ENCODE results near the gene SNAP91.
A peak's percentile ranks its signal among the peaks of the same experiment; 100 is the strongest.

The SNAP91 gene

DNA sequence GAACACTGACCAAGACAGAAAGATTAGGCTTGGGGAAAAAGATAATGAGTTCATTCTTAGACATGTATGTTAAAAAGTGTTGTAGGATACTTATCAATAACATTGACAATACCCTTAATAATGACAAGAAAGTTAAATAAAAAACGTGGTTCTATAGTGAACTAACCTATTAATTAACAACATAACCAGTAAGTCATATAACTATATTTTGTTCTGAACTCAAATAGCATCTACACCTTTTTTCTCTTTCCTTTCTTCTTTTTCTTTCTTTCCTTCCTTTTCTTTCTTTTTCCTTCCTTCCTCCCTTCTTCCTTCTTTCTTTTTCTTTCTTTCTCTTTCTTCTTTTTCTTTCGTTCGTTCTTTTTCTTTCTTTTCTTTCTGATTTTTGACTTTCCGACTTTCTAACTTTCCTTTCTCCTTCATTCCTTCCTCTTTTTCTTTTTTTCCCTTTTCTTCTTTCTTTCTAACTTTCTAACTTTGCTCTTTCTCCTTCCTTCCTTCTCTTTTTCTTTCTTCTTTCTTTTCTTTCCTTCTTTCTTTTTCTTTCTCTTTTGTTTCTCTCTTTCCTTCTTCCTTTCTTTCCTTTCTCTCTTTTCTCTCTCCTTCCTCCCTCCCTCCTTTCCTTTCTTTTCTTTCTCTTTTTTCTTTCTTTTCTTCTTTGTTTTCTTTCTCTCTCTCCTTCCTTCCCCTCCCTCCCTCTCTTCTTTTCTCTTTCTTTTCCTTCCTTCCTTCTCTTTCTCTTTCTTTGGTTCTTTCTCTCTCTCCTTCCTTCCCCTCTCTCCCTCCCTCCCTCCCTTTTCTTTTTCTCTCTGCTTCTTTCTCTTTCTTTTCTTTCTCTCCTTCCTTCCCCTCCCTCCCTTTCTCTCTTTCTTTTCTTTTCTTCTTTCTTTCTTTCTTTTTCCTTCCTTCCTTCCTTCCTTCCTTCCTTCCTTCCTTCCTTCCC, 172.0 kb downstream of the SNAP91 start:
- Histone ChIP-seq H3K36me3 (no peaks in the 10 kb centered on the region), H4K20me1 (no peaks in the 10 kb centered on the region), H3K9ac (no peak overlapping the region), H3K4me3 (no peak overlapping the region), H3K4me1 (no peaks in the 10 kb centered on the region), H3K9me3 (replicated peaks in 1 of 11) (no peaks in the 10 kb centered on the region), H3K27me3 (no peaks in the 10 kb centered on the region), H3K4me2 (no peak overlapping the region), H3K27ac (no peak overlapping the region)
- no peak for TF ChIP-seq Cebpa-rat (IDR thresholded peaks at IDR 0.05)

DNA sequence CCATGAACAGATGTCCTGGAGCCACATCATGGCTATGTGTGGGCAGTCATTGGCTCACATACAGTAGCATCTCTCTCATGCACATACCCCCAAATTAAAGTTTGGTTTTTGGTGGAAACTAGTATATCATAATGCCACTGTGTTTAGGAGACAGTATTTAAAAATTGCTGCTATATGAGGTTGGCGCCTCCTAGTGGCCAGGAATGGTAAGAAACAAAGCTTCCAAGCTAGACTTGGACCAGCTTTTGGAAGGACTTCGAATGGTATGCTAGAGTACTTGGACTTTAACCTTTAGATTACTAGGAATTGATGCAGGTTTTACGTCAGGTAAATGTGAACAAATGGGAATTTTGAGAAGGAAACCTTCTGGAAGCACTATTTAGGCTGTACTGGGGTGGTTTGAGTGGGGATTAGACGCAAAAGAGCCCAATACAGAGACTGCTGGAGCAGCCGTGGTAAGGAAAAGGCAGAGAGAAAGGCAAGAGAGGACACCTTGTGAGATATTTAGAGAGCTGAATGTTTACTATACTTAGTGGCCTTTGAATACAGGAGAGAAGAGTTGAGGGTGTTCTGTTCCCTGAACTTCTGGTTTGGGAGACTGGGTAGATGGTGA, 172.8 kb downstream of the SNAP91 start:
- Histone ChIP-seq H3K4me2 (no peak overlapping the region), H3K9ac (no peak overlapping the region), H3K4me3 (no peak overlapping the region), H3K27ac (no peak overlapping the region), H3K36me3 (no peaks in the 10 kb centered on the region), H3K9me3 (replicated peaks in 1 of 11) (no peaks in the 10 kb centered on the region), H4K20me1 (no peaks in the 10 kb centered on the region), H3K27me3 (no peaks in the 10 kb centered on the region), H3K4me1 (no peaks in the 10 kb centered on the region)
- TF ChIP-seq Cebpa-rat (IDR thresholded peaks at IDR 0.05), result no peak

DNA sequence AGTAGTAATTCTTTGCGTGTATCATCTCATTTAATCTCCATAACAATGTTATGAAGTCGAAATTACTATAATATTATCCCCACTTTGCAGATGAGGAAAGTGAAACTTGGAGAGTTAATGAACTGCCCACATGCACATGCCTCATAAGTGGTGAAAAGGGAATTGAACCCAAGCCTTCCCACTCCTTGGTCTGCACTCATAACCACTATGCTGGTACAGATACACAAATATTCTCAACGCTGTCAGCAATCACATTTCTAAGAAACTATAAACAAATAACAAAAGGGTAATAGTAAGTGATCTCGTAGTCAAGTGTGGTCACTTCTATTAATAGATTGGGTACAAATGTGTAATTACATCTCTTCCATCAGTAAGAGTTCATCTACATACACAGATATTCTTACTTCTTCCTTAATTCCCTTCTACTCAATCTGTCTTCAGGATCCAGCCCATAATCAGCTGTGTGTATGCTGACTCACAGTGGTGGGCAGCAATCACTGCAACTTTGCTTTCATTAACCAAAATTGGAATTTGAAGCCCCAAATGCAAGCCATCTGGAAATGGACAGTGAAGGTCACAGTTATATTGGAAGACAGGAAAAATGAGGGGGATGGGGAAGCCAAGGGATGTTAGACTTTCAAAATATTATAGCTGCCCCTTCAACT, 190.0 kb downstream of the SNAP91 start:
- Histone ChIP-seq H3K4me3 (no peak overlapping the region), H3K9me3 (replicated peaks in 1 of 11) (no peaks in the 10 kb centered on the region), H3K36me3 (no peaks in the 10 kb centered on the region), H4K20me1 (no peaks in the 10 kb centered on the region), H3K4me2 (no peak overlapping the region), H3K9ac (no peak overlapping the region), H3K4me1 (peaks cover 0 to 8% (median 0%) of the 10 kb centered on the region in 10 experiments; a peak in 1 of 20 replicates), H3K27ac (no peak overlapping the region), H3K27me3 (no peaks in the 10 kb centered on the region)
- TF ChIP-seq Cebpa-rat (IDR thresholded peaks at IDR 0.05), result no peak

DNA sequence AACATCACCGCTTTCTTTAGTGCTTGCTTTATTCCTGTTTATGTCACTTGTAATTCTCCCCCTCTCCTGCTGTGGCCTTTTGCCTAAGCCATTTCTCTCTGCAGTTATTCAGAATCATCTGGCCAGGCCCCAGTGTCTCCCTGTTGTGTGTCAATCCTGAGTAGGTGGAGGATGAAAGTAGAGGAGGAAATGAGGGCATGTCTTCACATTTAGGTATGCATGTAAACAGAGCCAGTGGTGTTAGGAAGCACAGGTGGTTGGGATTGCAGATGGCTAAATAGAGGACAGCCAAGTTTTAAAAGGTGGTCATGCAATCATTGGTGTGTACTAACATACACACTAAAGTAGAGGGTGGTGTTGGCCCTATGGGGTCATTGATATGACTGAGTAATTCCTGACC, 191.4 kb downstream of the SNAP91 start:
- no peak overlapping the region for H3K27ac ChIP-seq

DNA sequence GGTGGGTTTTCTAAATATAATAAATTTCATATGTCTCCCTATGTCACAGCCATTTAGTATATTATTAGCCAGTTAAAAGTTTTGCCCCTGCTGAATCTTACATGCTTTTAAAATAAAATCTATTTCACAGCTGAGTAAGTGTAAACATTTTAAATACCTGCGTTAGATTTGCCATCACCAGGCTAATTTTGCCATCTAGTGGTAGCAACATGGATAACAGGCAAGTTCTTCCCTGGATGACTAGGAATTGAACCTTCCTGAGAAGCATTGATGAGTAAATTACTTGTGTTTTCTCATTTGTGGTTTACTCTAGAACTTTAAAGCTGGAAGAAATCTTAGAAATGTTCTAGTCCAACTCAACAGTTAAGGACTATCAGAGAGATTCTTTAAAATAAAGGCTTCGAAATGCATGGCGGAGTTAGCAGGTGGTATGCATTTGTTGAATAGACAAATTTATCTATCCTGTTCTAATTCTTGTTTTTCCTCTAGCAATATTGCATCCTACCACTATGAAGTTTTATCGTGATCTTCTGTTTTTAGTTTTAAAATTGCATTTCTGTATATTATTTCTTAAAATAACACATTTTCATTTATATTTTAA, 193.9 kb downstream of the SNAP91 start:
- Histone ChIP-seq H3K36me3 (no peaks in the 10 kb centered on the region), H3K9me3 (replicated peaks in 1 of 11) (no peaks in the 10 kb centered on the region), H3K4me1 (peaks cover 0 to 8% (median 0%) of the 10 kb centered on the region in 10 experiments; a peak in 1 of 20 replicates), H3K4me3 (no peak overlapping the region), H3K27ac (no peak overlapping the region), H4K20me1 (no peaks in the 10 kb centered on the region), H3K4me2 (no peak overlapping the region), H3K9ac (no peak overlapping the region), H3K27me3 (peaks cover 17 to 29% (median 25%) of the 10 kb centered on the region in 11 experiments)
- TF ChIP-seq Cebpa-rat (IDR thresholded peaks at IDR 0.05), result no peak

More for the DNA sequence above, 191.4 kb downstream of the SNAP91 start:
- H3K36me3 ChIP-seq, result no peaks in the 10 kb centered on the region
- no peak for TF ChIP-seq Cebpa-rat (IDR thresholded peaks at IDR 0.05)
- peaks cover 8 to 13% (median 12%) of the 10 kb centered on the region in 11 experiments for H3K27me3 ChIP-seq
- no peak overlapping the region for H3K9ac ChIP-seq
- no peak overlapping the region for H3K4me2 ChIP-seq
- no peaks in the 10 kb centered on the region for H3K9me3 ChIP-seq (replicated peaks in 1 of 11)
- no peaks in the 10 kb centered on the region for H4K20me1 ChIP-seq
- H3K4me1 ChIP-seq, result peaks cover 0 to 8% (median 0%) of the 10 kb centered on the region in 10 experiments; a peak in 1 of 20 replicates
- H3K4me3 ChIP-seq, result no peak overlapping the region

DNA sequence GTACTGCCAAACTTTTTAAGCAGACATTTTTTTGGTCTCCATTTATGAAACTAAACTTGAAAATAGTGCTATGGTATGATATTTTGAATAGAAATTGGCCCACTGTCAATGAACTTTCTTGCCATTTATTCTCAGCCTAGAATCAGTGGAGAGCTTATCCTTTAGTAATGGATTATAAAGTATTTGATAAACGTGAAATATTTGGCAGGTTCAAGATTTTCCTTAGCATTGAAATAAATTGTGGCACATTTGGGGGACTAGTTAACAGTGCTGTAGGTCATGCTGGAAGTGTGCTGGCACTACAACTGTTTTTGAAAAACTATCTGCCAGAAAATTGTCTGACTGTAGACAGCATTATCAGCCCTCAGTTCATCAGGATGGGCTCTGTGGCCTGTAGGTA, 194.4 kb downstream of the SNAP91 start:
- H3K4me2 ChIP-seq, result no peak overlapping the region
- no peaks in the 10 kb centered on the region for H4K20me1 ChIP-seq
- no peaks in the 10 kb centered on the region for H3K36me3 ChIP-seq
- H3K9ac ChIP-seq, result no peak overlapping the region
- H3K27me3 ChIP-seq, result peaks cover 17 to 29% (median 25%) of the 10 kb centered on the region in 11 experiments
- H3K4me1 ChIP-seq, result peaks cover 0 to 8% (median 0%) of the 10 kb centered on the region in 10 experiments; a peak in 1 of 20 replicates
- no peak overlapping the region for H3K27ac ChIP-seq
- TF ChIP-seq Cebpa-rat (IDR thresholded peaks at IDR 0.05), result no peak
- H3K9me3 ChIP-seq (replicated peaks in 1 of 11), result no peaks in the 10 kb centered on the region
- H3K4me3 ChIP-seq, result no peak overlapping the region

DNA sequence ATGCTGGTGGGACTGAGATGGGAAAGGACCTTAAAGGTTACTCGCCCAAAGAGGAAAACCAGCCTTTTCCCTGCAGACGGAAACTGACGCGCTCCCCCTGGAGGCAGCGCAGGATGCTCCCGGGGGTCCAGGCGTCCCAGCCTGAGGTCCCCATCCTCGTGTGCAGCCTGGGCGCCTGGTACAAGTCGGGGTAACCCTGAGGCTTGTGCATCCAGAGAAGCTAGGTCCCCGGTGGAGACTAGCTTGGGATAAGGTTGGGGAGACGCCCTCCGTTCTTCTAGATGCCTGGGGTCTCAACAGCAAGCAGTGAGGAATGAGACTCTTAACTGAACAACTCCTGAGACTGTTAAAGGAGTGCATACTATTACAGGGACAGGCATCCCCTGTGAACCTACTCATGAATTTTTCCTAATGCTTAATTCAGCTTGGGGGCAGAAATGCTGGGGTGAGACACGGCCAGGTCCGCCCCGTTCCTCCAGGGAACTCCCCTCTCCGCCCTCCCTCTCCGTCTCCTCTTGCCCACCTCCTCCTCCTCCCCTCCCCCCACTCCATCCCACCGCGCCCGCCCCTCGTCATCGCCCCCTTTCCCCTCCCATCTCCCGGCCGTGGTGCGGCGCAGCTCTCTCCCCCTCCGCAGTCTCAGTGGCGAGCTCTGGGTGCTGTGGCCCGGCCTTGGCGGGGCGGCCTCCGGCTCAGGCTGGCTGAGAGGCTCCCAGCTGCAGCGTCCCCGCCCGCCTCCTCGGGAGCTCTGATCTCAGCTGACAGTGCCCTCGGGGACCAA, 196.8 kb downstream of the SNAP91 start, which contains the start of gene PRSS35:
Gene PRSS35, plus strand, starts transcription at position 634 of the 781 bp plus-strand sequence. CDS start 10,908 bp downstream, outside the sequence.
- no peak within 1 kb of the TSS for H3K27ac ChIP-seq

DNA sequence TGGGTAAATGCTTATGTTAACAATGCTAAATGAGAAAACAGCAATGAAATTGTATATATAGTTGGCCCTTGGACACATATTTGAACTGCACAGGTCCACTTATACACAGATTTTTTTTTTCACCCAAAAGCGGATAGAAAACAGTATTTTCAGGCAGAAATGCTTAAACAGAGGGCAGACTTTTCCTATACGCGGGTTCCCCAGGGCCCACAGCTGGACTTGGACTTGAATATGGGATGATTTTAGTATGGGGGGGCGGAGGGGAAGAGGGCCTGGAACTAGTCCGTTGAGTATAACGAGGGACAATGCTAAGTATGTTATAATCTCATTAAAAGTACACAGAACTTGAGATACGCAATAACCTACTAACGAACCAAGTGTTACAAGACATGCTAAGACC, 197.6 kb downstream of the SNAP91 start:
- Histone ChIP-seq H3K27me3 (peaks cover 17 to 29% (median 25%) of the 10 kb centered on the region in 11 experiments), H3K4me1 (peaks cover 0 to 8% (median 0%) of the 10 kb centered on the region in 10 experiments; a peak in 1 of 20 replicates), H3K9me3 (replicated peaks in 1 of 11) (no peaks in the 10 kb centered on the region), H3K4me2 (no peak overlapping the region), H3K4me3 (no peak overlapping the region), H4K20me1 (no peaks in the 10 kb centered on the region), H3K9ac (no peak overlapping the region), H3K27ac (no peak overlapping the region), H3K36me3 (no peaks in the 10 kb centered on the region)
- TF ChIP-seq Cebpa-rat (IDR thresholded peaks at IDR 0.05), result no peak

More for the DNA sequence above, 196.8 kb downstream of the SNAP91 start, which contains the start of gene PRSS35:
- no peak within 1 kb of the TSS for H3K9ac ChIP-seq
- peak within 1 kb of the TSS in 2 of 11 experiments; percentile 16 to 27; a peak in 3 of 22 replicates for H3K4me2 ChIP-seq
- H3K4me3 ChIP-seq, result no peak within 1 kb of the TSS
- peaks cover 0 to 8% (median 0%) of the 10 kb centered on the region in 10 experiments; a peak in 1 of 20 replicates for H3K4me1 ChIP-seq
- no peaks in the 10 kb centered on the region for H3K9me3 ChIP-seq (replicated peaks in 1 of 11)
- TF ChIP-seq Cebpa-rat (IDR thresholded peaks at IDR 0.05), result no peak
- H4K20me1 ChIP-seq, result no peaks in the 10 kb centered on the region
- no peaks in the 10 kb centered on the region for H3K36me3 ChIP-seq
- H3K27me3 ChIP-seq, result peaks cover 17 to 29% (median 25%) of the 10 kb centered on the region in 11 experiments
